HepG2 (cell line): ENCODE results near the gene GDAP1L1. TPM values are rescaled to one million over a fixed set of nuclear protein-coding genes. Genes with fewer than 3 reads are reported as not detected.

Experiments used
- ARNT2 ChIP-seq: sonication (generic); formaldehyde crosslinking; IDR thresholded peaks from 2 replicates; pipeline ENCODE4 v1.8.0; 2022; ENCODE audit warnings: mild to moderate bottlenecking, low read depth, missing genetic modification reagents, moderate library complexity
- ASH2L ChIP-seq: fragments of 300-600, 200-600 bp; sonication (generic); IDR thresholded peaks from 2 replicates; pipeline ENCODE4 v1.7.0; 2017; ENCODE audit warnings: low read depth, mild to moderate bottlenecking, moderate library complexity, mixed read lengths, low read length; ENCODE audit not compliant: insufficient read length
- BATF2 ChIP-seq: sonication (generic); formaldehyde crosslinking; IDR thresholded peaks from 2 replicates; pipeline ENCODE4 v1.8.0; 2022; ENCODE audit warnings: mild to moderate bottlenecking, missing genetic modification reagents, moderate library complexity
- BCLAF1 ChIP-seq: fragments of 450-650 bp; IDR thresholded peaks from 2 replicates; pipeline ENCODE4 v1.6.1; 2017; ENCODE audit warnings: mild to moderate bottlenecking
- CBX2 ChIP-seq, 2 experiments: fragments of 200-600 bp in 1 of 2; sonication (generic); formaldehyde crosslinking in 1 of 2; IDR thresholded peaks; 2 replicates each; pipeline versions ENCODE4 v1.7.0 to v1.8.1; 2018 to 2022; ENCODE audit warnings: low read depth in 2 of 2, low read length in 1 of 2, mild to moderate bottlenecking in 1 of 2, missing genetic modification reagents in 1 of 2
- GMEB1 ChIP-seq: sonication (generic); formaldehyde crosslinking; IDR thresholded peaks from 2 replicates; pipeline ENCODE4 v1.5.1; 2020; ENCODE audit warnings: missing genetic modification reagents, mild to moderate bottlenecking, borderline replicate concordance
- GRHL1 ChIP-seq: sonication (generic); formaldehyde crosslinking; conservative IDR thresholded peaks from 2 replicates; pipeline ENCODE4 v1.8.0; 2022; ENCODE audit warnings: missing genetic modification reagents
- JDP2 ChIP-seq: sonication (generic); formaldehyde crosslinking; IDR thresholded peaks from 2 replicates; pipeline ENCODE4 v1.8.1; 2022; ENCODE audit warnings: missing genetic modification reagents, borderline replicate concordance
- PHF21A ChIP-seq: sonication (generic); formaldehyde crosslinking; IDR thresholded peaks from 2 replicates; pipeline ENCODE4 v1.5.0; 2020; ENCODE audit warnings: mild to moderate bottlenecking, missing genetic modification reagents
- RORA ChIP-seq: sonication (generic); formaldehyde crosslinking; IDR thresholded peaks from 2 replicates; pipeline ENCODE4 v1.5.0; 2020; ENCODE audit warnings: mild to moderate bottlenecking, missing genetic modification reagents, moderate library complexity
- RXRB ChIP-seq: IDR thresholded peaks from 2 replicates; pipeline ENCODE4 v1.6.1; 2016; ENCODE audit warnings: borderline replicate concordance, missing genetic modification reagents, missing compliant biosample characterization
- THYN1 ChIP-seq: sonication (generic); formaldehyde crosslinking; IDR thresholded peaks from 2 replicates; pipeline ENCODE4 v1.8.1; 2023; ENCODE audit warnings: low read depth, mild to moderate bottlenecking, moderate library complexity, missing genetic modification reagents, borderline replicate concordance
- TP53 ChIP-seq: sonication (generic); formaldehyde crosslinking; conservative IDR thresholded peaks from 2 replicates; pipeline ENCODE4 v1.4.0; 2020; ENCODE audit warnings: missing genetic modification reagents
- ZFP1 ChIP-seq: IDR thresholded peaks from 2 replicates; pipeline ENCODE4 v1.6.1; 2016
- ZFP62 ChIP-seq: sonication (generic); formaldehyde crosslinking; IDR thresholded peaks from 2 replicates; pipeline ENCODE4 v1.4.0; 2020; ENCODE audit warnings: missing genetic modification reagents
- ZNF326 ChIP-seq: sonication (generic); formaldehyde crosslinking; IDR thresholded peaks from 2 replicates; pipeline ENCODE4 v1.4.0; 2020; ENCODE audit warnings: missing genetic modification reagents, borderline replicate concordance
- ZNF484 ChIP-seq: sonication (generic); formaldehyde crosslinking; IDR thresholded peaks from 2 replicates; pipeline ENCODE4 v1.5.1; 2020; ENCODE audit warnings: mild to moderate bottlenecking, low read depth, missing genetic modification reagents, borderline replicate concordance
- ZNF670 ChIP-seq: sonication (generic); formaldehyde crosslinking; IDR thresholded peaks from 2 replicates; pipeline ENCODE4 v1.8.0; 2022; ENCODE audit warnings: mild to moderate bottlenecking, missing genetic modification reagents, borderline replicate concordance
- ZNF800 ChIP-seq: sonication (generic); formaldehyde crosslinking; IDR thresholded peaks from 2 replicates; pipeline ENCODE4 v1.4.0; 2020; ENCODE audit warnings: missing genetic modification reagents
- polyA plus RNA-seq, 8 experiments: library from polyadenylated mRNA; depleted of rRNA in 3 of 8; stranded (reverse) in 7 of 8; unstranded in 1 of 8; fragments of >200 nt; fragmentation: Illumina TruSeq in 4 of 8; extraction: Trizol in 4 of 8; gene quantifications; 2 replicates each; pipeline versions ENCODE4 v1.2.1 to v1.2.3, GENCODE V29; 2011 to 2016; ENCODE audit warnings: low read depth in 4 of 8, missing spikeins in 1 of 8, mixed read lengths in 1 of 8; ENCODE audit not compliant: insufficient read depth in 1 of 8
- total RNA-seq, 5 experiments: library from RNA; depleted of rRNA; stranded (reverse); fragments of >200 nt; fragmentation: Illumina TruSeq; extraction: Trizol; gene quantifications; 2 replicates each; pipeline ENCODE4 v1.2.3, GENCODE V29; 2016; ENCODE audit warnings: low read depth in 1 of 5

Gene GDAP1L1
- total and polyA plus RNA-seq, 2 of the 13 experiments (the other 11 are each of a cell fraction or from before 2014, with no cell fraction given), result 0.04 TPM; not detected in 1

- TF ChIP-seq ZNF800 (CRISPR knock-in tag) (no peak), RXRB (CRISPR knock-in tag) (peak; percentile 80), RORA (CRISPR knock-in tag) (no peak; the same call in 1 of the 2 replicates), ARNT2 (CRISPR knock-in tag) (peak; percentile 50; the same call in 1 of the 2 replicates), ZNF326 (CRISPR knock-in tag) (no peak), ZFP62 (CRISPR knock-in tag) (no peak), BCLAF1 (no peak), TP53 (CRISPR knock-in tag) (no peak), CBX2 (IDR thresholded peaks at IDR 0.05; ENCODE audit: low read depth, low read length) (no peak), CBX2 (CRISPR knock-in tag; IDR thresholded peaks at IDR 0.05; ENCODE audit: low read depth) (no peak), BATF2 (CRISPR knock-in tag) (peak; percentile 55; the same call in 1 of the 2 replicates), JDP2 (CRISPR knock-in tag) (peak; percentile 35; the same call in 1 of the 2 replicates), THYN1 (CRISPR knock-in tag) (peak; percentile 90; the same call in 1 of the 2 replicates), ASH2L (peak; percentile 91), ZNF484 (CRISPR knock-in tag) (no peak), ZFP1 (peak; percentile 65; the same call in 1 of the 2 replicates), GMEB1 (CRISPR knock-in tag) (peak; percentile 78), GRHL1 (no peak), PHF21A (CRISPR knock-in tag) (peak; percentile 72; the same call in 1 of the 2 replicates), ZNF670 (CRISPR knock-in tag) (peak; percentile 97)
Observed at GRCh38 chr20:44210406-44211176, 36.5 kb upstream of the GDAP1L1 start, which contains the start of gene OSER1 (continued).
